ENCODE measurements around the gene PDE7B. TPM values are rescaled to one million over a fixed set of nuclear protein-coding genes. Genes with fewer than 3 reads are reported as not detected.

PDE7B gene
- total and polyA plus RNA-seq, 2 experiments from 2014 or later = 3.1 to 6.8 TPM

GRCh38 chr6:136150961-136151360, 299.5 kb downstream of the PDE7B start:
- 66 to 75% methylated on average over 1 of the region's 1 CpG for WGBS, 2 experiments (ENCODE audit: low coverage in 1 of 2, low lambda C conversion rate in 2 of 2, missing lambda C conversion rate in 2 of 2)

GRCh38 chr6:136153707-136154375, 302.3 kb downstream of the PDE7B start:
- H3K4me3 ChIP-seq = no peak overlapping the region
- 83 to 85% methylated on average over 7 of the region's 7 CpGs for WGBS, 2 experiments (ENCODE audit: low coverage in 1 of 2, low lambda C conversion rate in 2 of 2, missing lambda C conversion rate in 2 of 2)
- no peaks in the 10 kb centered on the region for H4K20me1 ChIP-seq (ENCODE audit: insufficient read depth)
- H2AFZ ChIP-seq = no peak overlapping the region
- no peak overlapping the region for H3K27ac ChIP-seq
- H3K4me2 ChIP-seq (ENCODE audit: unreplicated experiment) = no peak overlapping the region
- H3K4me1 ChIP-seq (ENCODE audit: insufficient read depth) = peaks cover 8% of the 10 kb centered on the region
- TF ChIP-seq EZH2phosphoT487 (IDR thresholded peaks at IDR 0.05; ENCODE audit: insufficient read depth, low read depth) (no peak), EZH2 (IDR thresholded peaks at IDR 0.05; ENCODE audit: insufficient read depth, poor library complexity, severe bottlenecking) (no peak)
- no peaks in the 10 kb centered on the region for H3K79me2 ChIP-seq (ENCODE audit: insufficient read depth)
- H3K9ac ChIP-seq = no peak overlapping the region
- in situ Hi-C loops (cut with MboI) = no loop called here
- DNase-seq = no peak
- no peaks in the 10 kb centered on the region for H3K9me3 ChIP-seq (ENCODE audit: low read depth)
- H3K27me3 ChIP-seq (replicated peaks; ENCODE audit: insufficient read depth) = no peaks in the 10 kb centered on the region
- no peaks in the 10 kb centered on the region; the same call in 1 of the 2 replicates for H3K9me2 ChIP-seq (ENCODE audit: insufficient read depth)
- no peaks in the 10 kb centered on the region for H3F3A ChIP-seq (ENCODE audit: insufficient read depth)
- 0 out of 2 replicates have a peak, but pooled peaks cover 7% of the 10 kb centered on the region for H3K36me3 ChIP-seq (ENCODE audit: low read depth)

More at GRCh38 chr6:136150961-136151360, 299.5 kb downstream of the PDE7B start:
- no peaks in the 10 kb centered on the region for H3K9me3 ChIP-seq (ENCODE audit: low read depth)
- no peaks in the 10 kb centered on the region for H3K36me3 ChIP-seq (ENCODE audit: low read depth)
- no peaks in the 10 kb centered on the region for H3K79me2 ChIP-seq (ENCODE audit: insufficient read depth)
- no peak overlapping the region for H3K4me2 ChIP-seq (ENCODE audit: unreplicated experiment)
- H3K9me2 ChIP-seq (ENCODE audit: insufficient read depth) = no peaks in the 10 kb centered on the region; the same call in 1 of the 2 replicates
- no peak overlapping the region for H3K9ac ChIP-seq
- no peak overlapping the region for H3K4me3 ChIP-seq
- H3K27me3 ChIP-seq (replicated peaks; ENCODE audit: insufficient read depth) = no peaks in the 10 kb centered on the region
- DNase-seq = no peak
- H4K20me1 ChIP-seq (ENCODE audit: insufficient read depth) = no peaks in the 10 kb centered on the region
- no peak overlapping the region for H3K27ac ChIP-seq
- no peaks in the 10 kb centered on the region for H3F3A ChIP-seq (ENCODE audit: insufficient read depth)
- no peak overlapping the region for H2AFZ ChIP-seq
- in situ Hi-C loops (cut with MboI) = no loop called here
- TF ChIP-seq EZH2 (IDR thresholded peaks at IDR 0.05; ENCODE audit: insufficient read depth, poor library complexity, severe bottlenecking) (no peak), EZH2phosphoT487 (IDR thresholded peaks at IDR 0.05; ENCODE audit: insufficient read depth, low read depth) (no peak)
- H3K4me1 ChIP-seq (ENCODE audit: insufficient read depth) = peaks cover 9% of the 10 kb centered on the region

GRCh38 chr6:136155191-136155590, 303.7 kb downstream of the PDE7B start:
- no peak overlapping the region for H3K4me2 ChIP-seq (ENCODE audit: unreplicated experiment)
- no peaks in the 10 kb centered on the region for H4K20me1 ChIP-seq (ENCODE audit: insufficient read depth)
- no peaks in the 10 kb centered on the region for H3F3A ChIP-seq (ENCODE audit: insufficient read depth)
- H3K4me1 ChIP-seq (ENCODE audit: insufficient read depth) = no peaks in the 10 kb centered on the region
- H3K9me3 ChIP-seq (ENCODE audit: low read depth) = no peaks in the 10 kb centered on the region
- H3K36me3 ChIP-seq (ENCODE audit: low read depth) = 0 out of 2 replicates have a peak, but pooled peaks cover 7% of the 10 kb centered on the region
- no peak overlapping the region for H3K9ac ChIP-seq
- H3K27me3 ChIP-seq (replicated peaks; ENCODE audit: insufficient read depth) = no peaks in the 10 kb centered on the region
- no peak for TF ChIP-seq EZH2phosphoT487 (IDR thresholded peaks at IDR 0.05; ENCODE audit: insufficient read depth, low read depth)
- no peak for TF ChIP-seq EZH2 (IDR thresholded peaks at IDR 0.05; ENCODE audit: insufficient read depth, poor library complexity, severe bottlenecking)
- H3K9me2 ChIP-seq (ENCODE audit: insufficient read depth) = no peaks in the 10 kb centered on the region; the same call in 1 of the 2 replicates
- H3K27ac ChIP-seq = no peak overlapping the region
- H3K4me3 ChIP-seq = no peak overlapping the region
- no peaks in the 10 kb centered on the region for H3K79me2 ChIP-seq (ENCODE audit: insufficient read depth)
- no peak overlapping the region for H2AFZ ChIP-seq
- DNase-seq = no peak
- in situ Hi-C loops (cut with MboI) = no loop called here

GRCh38 chr6:136157743-136158142, 306.2 kb downstream of the PDE7B start:
- no peaks in the 10 kb centered on the region for H4K20me1 ChIP-seq (ENCODE audit: insufficient read depth)
- no peak for TF ChIP-seq EZH2phosphoT487 (IDR thresholded peaks at IDR 0.05; ENCODE audit: insufficient read depth, low read depth)
- TF ChIP-seq EZH2 (IDR thresholded peaks at IDR 0.05; ENCODE audit: insufficient read depth, poor library complexity, severe bottlenecking) = no peak
- no peaks in the 10 kb centered on the region for H3F3A ChIP-seq (ENCODE audit: insufficient read depth)
- no peaks in the 10 kb centered on the region for H3K9me3 ChIP-seq (ENCODE audit: low read depth)
- H3K4me1 ChIP-seq (ENCODE audit: insufficient read depth) = no peaks in the 10 kb centered on the region
- in situ Hi-C loops (cut with MboI) = no loop called here
- H3K4me3 ChIP-seq = no peak overlapping the region
- no peak for DNase-seq
- WGBS, 2 experiments (ENCODE audit: low coverage in 1 of 2, low lambda C conversion rate in 2 of 2, missing lambda C conversion rate in 2 of 2) = 95 to 96% methylated on average over 5 of the region's 5 CpGs
- H3K27me3 ChIP-seq (replicated peaks; ENCODE audit: insufficient read depth) = no peaks in the 10 kb centered on the region
- no peak overlapping the region for H2AFZ ChIP-seq
- H3K9me2 ChIP-seq (ENCODE audit: insufficient read depth) = no peaks in the 10 kb centered on the region
- 0 out of 2 replicates have a peak, but pooled peaks cover 7% of the 10 kb centered on the region for H3K36me3 ChIP-seq (ENCODE audit: low read depth)
- no peak overlapping the region for H3K4me2 ChIP-seq (ENCODE audit: unreplicated experiment)
- H3K79me2 ChIP-seq (ENCODE audit: insufficient read depth) = no peaks in the 10 kb centered on the region
- no peak overlapping the region for H3K27ac ChIP-seq
- H3K9ac ChIP-seq = no peak overlapping the region
